GM18507 (cell line): ENCODE results near the gene PAK1.
"Not testable (repeated sequence)": the region's sequence is repeated elsewhere in the genome, so short reads cannot be mapped to it uniquely, and the experiment has no call there.

Experiments used
- DNase-seq: peaks from one replicate; pipeline ENCODE4 v3.0.0; 2011; ENCODE audit warnings: low read depth; ENCODE audit not compliant: insufficient read length; ENCODE audit errors: extremely low spot score
- FAIRE-seq: peaks from 2 replicates; lab custom pipeline; 2011; peaks lifted over from hg19 to GRCh38; lab: Jason Lieb, UNC

PAK1 gene

DNA sequence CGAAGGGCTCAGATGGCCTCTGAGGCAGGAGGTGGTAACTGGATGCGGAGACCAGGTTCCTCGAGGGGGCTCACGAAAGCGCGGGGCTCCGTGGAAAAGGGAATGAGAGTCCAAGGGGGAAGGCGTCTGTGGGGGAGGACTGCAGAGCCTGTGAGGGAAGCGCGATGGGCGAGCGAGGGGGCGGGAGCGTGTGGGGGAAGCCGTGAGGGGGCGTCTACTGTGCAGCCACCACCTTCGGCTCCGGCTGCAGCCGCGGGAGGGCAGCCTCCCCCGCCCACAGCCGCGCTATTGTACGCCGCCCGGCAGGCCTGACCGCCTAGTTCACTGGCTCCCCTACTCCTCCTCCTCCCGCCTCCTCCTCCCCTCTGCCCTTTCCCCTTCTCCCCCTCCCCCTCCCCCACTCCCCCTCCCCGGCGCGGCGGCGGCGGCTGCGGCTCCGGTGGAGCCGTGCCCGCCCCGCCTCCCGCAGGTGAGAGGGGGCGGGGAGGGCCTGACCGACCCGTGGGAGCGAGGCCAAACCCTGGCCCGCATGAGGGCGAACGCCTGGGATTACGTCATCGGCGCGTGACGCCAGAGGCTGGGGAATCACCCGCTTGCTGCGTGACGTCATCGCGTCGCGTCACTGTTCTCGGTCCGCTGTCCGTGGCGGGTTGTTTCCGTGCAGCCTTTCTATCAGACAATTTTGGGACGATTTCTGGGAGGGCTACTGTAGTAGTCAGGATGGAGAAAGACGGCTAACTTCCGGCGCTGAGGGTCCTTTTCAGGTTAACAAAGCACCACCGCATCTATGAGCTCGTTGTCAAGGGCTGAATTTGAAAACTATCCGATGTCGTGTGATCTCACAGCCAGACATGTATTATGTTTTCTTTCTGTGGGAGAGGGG, at the start of gene PAK1:
TSS of gene PAK1 (minus strand) at position 294 of the 883 bp plus-strand sequence. CDS start 81,574 bp downstream, outside the sequence.
- DNase-seq (peak; percentile 80), FAIRE-seq (peak; percentile 90)

DNA sequence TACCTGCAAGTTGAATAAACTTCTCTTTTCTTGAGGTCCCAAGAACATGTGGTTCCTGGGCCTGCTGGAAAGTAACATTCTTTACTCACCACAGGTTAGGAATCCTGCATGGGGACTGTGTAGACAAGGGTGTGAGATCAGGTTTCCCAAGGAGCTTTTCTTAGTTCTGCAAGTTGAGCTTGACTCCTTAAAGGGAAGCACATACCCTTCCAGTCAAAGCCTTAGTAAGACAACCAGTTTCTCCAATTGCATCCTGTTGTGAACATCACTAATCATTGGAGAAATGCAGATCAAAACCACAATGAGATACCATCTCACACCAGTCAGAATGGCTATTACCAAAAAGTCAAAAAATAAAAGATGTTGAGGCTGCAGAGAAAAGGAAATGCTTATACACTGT, 48.3 kb upstream of the PAK1 start:
- FAIRE-seq: no peak
- no peak for DNase-seq

DNA sequence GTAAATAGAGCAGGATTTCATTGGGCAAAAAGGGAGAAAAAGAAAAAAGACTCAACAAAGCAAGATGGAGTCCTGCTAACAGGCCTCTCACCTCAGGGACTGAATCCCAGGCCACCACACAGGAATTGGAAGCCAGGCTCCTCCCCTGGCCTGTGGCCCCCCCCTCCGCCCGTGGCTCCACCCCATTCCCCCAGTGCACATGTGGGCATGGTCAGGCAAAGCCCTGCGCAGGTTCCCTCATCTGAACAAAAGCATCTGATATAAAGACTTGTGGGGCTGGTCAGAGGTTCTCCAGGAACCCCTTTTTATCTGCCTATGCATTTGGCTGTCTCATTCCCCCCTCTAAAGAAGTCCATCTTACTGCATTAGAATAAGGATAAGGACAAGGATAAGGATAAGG, 46.0 kb upstream of the PAK1 start:
- FAIRE-seq (no peak), DNase-seq (no peak)

DNA sequence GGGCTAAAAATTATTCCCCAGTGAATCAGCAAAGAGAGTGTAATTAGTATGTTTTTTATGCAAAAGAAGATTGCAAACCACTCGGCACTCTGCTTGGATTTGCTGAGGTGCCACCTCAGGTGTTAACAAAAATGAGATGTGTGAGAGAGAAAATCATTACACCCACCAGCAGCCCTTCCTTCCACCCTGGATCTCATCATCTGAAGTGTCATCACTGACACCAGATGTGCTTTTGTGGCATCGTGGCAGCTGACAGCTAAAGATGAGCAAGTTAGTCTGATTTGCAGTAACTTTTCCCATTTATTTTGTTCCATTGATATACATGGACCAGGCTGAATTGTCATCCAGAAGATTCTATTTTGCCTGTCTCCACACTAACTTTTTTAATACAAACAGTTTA, 44.6 kb upstream of the PAK1 start:
- FAIRE-seq: no peak

DNA sequence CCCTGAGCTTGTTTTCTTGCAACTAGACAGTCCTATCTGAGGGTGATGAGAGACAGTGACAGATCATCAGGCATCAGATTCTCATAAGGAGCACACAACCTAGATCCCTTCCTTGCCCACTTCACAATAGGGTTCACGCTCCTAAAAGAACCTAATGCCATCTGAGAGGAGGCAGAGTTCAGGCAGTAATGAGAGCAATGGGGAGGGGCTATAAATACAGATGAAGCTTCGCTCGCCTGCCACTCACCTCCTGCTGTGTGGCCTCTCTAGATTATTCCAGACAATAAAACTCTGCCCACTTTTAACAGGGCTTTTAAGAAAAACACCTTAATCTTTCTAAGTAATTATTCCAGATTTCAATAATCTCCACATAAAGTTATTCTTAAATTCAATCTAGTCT, 43.9 kb upstream of the PAK1 start:
- FAIRE-seq: no peak
- DNase-seq: no peak

More for the DNA sequence above, 44.6 kb upstream of the PAK1 start:
- DNase-seq: no peak

DNA sequence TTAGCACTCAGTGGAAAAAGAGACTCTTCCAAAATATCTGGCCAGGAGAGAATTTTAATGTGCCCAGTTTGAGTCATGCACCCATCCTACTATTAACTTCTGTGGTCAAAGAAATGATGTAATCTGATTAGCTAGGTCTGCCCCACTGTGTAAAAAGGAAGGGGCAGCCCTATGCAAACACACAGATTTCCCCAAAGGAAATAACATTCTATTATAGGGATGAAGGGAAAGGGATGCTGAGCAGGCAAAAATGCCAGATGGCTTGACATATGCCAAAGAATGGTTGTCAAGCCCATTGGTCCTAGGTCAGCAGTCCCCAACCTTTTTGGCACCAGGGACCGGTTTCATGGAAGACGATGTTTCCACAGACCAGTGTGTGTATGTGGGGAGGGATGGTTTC, 43.3 kb upstream of the PAK1 start:
- DNase-seq: no peak
- FAIRE-seq: no peak

DNA sequence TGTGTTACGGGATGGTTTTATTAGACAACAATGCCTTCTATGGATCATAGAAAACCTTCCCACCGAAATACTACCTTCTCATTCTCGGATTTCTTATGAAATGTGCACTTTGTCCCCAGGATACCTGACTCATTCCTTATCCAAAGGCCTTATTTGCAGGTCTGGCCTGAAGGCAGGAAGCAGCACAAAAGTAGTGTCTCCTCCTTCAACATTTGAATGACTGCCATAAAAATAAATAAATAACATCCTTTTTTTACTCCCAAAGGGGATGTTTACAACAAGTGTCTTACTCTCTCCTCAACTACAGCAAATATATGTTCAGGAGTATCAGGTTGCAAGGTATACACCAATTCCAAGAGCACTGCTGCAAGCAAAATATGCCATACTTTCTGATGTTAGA, 41.6 kb upstream of the PAK1 start:
- FAIRE-seq (no peak), DNase-seq (no peak)

DNA sequence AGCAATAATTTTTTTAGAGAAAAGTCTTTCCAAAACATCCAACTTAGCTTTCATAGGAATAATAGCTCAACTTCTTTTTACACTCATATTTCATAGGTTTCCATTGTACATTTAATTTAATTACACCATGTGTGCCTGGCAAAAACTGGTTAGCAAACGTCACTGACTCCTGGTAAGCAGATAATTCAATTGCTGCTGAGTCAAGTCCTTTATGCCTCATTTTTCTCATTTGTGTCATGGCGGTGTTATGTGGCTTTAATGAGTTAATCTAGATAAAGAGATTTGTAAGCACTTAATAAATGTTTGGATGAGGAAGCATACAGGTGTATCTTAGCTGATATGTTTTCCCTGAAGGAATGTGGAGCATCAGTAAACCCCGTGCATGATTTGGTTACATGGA, 41.2 kb upstream of the PAK1 start:
- no peak for FAIRE-seq

DNA sequence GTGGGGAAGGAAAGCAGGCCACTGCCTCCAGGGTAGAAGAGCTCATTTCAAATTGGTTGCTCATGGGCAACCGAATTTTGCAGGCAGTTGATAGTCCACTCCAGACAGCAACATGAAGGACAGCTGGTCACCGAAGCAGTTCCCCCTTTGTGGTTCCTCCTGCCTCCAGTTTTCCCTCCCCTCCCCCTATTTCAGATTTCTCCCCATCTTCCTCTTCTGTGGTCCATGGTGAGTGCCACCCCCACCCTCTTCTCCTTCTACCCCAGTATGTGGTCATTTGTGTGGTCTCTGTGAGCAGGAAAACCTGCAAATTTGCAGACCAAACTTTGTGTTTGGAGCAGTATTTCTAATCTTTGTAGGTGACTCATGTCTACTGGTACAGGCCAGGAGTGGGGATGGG, 38.2 kb upstream of the PAK1 start:
- FAIRE-seq (no peak), DNase-seq (no peak)

More for the DNA sequence above, 41.2 kb upstream of the PAK1 start:
- DNase-seq: no peak

DNA sequence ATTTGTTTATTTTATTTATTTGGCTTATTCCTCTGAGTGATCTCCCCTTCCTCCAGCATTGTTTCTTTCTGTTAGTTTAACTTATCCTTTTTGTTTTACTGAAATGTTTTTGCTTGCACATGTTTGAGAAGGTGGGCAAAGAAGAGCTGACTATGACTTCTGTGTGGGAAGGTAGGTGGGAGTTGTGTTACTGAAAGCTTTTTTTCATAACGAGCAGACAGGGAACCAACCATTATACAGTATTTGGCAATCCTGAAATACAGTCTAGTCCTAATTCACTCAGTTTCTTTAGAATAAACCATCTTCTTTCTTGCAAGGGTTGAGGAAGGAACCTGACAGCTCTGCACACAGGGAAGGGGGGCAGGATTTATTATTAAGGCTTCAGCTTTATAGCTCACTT, 37.0 kb upstream of the PAK1 start:
- FAIRE-seq (no peak), DNase-seq (no peak)

DNA sequence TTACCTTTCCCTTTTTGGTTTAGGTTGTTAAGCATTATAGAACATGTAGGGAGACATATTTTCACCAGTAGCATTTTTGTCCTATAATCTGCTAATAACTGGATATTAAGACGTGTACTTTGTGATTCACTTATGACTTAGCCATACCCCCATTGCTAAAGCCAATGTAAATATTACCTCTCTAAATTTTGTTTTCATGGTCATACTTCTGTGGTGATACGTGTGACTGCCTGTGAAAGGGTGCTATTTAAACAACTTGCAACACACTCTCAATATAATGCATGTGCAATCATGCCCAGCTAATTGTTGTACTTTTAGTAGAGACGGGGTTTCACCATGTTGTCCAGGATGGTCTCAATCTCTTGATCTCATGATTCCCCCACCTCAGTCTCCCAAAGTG, 36.2 kb upstream of the PAK1 start:
- no peak for DNase-seq

DNA sequence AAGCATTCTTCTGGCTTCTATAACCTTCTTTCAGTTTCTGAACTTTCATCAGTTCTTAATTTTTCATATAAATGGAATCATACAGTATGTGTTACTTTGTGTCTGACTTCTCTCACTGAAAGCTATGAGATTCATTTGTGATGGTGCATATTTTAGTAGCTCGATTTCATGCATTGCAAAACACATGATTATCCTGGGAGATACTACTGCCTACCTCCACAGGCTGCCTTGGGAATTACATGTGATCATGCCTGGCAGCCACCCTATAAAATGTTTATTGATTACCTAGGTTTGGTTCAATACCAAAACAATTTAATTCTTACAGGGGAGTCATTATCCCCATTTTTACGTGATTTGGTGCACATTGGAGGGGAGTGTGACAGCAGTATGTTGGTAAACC, 34.1 kb upstream of the PAK1 start:
- FAIRE-seq (no peak), DNase-seq (no peak)

More for the DNA sequence above, 36.2 kb upstream of the PAK1 start:
- FAIRE-seq: no peak

DNA sequence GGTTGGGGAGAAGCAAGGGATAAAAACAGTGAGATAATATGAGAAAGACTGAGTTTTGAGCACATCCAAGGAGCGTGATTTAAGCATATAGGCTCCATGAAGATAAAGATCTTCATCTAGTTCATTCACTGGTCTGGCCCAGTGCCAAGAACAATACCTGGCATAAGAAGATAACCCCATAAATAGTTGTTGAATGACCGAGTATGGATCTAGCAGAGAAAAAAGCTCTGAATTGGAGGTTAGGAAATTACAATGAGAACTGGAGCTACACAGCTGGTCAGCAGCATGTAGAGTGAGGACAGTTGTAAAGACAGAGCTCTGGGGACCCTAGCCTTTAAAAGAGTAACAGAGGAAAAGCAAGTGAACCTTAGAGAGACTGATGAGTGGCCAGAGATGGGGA, 33.0 kb upstream of the PAK1 start:
- no peak for FAIRE-seq
- no peak for DNase-seq

DNA sequence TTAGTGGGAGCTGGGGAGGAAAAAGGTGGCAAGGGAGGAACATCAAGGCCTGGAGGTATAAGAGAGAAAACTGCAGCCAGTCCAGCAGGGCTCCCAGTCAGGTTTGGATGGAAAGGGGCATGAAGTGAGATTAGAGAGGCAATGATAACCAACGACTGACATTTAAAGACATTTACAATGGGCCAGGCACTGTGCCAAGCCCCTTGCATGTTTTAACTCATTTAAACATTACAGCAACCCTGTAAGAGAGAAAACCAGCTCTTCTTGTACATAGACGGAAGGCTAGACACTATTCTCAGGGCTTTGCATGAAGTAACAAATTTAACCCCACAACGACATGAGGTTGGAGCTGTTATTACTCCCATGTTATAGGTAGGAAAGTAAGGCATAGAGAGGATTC, 32.1 kb upstream of the PAK1 start:
- no peak for DNase-seq
- no peak for FAIRE-seq

DNA sequence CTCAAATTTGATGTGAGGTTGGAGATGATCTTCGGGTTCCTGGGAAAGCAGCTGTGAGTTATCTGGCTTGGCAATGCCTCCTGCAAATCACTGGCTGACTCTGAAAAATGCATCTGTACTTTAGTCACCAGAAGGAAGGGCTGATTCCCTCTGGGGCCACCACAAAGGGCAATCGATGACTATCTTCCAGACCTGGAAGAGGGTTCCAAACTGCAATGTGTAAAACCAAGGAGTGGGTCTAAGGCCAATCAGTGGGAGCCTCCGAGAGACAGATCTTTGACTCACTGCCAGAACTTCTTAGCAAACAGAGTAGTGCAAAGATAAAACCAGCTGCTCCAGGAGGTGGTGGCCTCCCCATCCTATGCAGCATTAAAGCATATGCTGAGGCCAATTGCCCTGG, 29.1 kb upstream of the PAK1 start:
- DNase-seq (no peak), FAIRE-seq (no peak)

DNA sequence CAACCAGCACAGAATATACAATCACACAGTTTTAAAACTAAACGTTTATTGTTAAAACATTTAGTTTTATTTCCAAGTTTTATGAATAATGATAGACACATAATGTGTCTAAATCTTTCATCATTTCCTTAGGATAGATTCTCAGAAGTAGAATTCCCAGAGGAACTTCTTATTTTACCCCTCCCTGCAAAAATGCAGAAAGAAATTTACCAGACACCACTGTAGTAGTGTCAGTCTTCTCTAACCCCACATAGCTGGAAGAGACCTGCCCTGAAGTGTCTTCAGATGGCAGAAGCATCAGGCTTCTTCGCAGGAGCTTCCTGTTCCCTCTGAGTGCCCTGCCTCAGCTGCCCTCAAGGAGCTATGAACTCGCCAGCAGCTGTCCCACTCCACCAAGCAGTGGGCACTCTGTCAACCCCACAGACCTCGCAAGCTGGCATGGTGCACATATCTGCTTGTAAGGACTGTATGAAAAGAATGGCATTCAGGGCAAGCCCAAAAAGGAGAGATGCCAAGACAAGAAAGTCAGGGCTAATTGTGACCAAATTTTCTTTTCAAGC, 28.5 kb upstream of the PAK1 start:
- no peak for DNase-seq
- no peak for FAIRE-seq

DNA sequence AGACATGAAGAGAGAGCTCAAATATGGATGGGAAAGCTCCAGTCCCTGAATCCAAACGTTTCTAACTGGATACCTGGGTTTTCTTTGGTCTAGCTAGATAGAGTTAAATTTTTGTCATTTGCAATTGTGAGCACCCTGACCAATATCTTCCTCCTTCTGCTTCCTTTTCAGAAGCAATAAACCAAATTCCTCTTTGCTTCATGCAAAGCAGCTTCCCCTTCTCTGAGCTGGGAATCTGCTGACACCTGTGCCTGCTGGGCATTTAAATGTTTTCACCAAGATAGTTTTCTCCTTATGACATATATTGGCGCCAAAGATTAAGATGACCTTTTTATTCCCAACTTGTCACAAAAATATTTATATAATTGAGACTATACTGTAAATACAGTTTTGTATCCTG, 27.9 kb upstream of the PAK1 start:
- DNase-seq: no peak
- FAIRE-seq: no peak

DNA sequence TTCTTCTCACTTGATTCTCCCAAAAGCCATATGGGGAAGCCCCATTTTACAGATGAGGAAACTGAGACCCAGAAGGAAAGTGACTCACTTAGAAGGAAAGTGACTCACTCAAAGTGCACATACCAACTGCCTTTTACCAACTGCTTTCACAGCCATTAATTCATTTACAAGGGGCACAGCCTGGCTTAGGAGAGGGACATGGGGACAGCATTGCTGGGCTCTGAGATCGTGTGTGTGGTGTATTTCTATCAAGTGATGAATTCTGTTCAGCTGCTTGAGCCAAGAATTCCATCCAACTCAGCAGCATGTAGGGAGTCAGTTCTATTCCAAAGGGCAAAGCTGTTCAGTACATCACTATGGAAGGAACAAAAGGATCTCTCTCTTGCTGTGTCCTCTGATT, 23.5 kb upstream of the PAK1 start:
- FAIRE-seq: no peak

DNA sequence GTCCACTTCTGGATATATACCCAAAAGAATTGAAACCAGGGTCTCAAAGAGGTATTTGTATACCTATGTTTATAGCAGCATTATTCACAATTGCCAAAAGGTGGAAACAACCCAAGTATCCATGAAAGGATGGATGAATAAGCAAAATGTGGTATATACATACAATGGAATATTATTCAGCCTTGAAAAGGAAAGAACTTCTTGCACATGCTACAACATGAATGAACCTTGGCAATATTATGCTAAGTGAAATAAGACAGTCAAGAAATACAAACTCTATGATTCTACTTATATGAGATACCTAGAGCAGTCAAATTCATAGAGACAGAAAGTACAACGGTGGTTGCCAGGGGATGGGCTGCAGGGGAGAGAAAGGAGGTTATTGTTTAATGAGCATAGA, 21.6 kb upstream of the PAK1 start:
- DNase-seq: no peak
- FAIRE-seq: no peak

More for the DNA sequence above, 23.5 kb upstream of the PAK1 start:
- no peak for DNase-seq

DNA sequence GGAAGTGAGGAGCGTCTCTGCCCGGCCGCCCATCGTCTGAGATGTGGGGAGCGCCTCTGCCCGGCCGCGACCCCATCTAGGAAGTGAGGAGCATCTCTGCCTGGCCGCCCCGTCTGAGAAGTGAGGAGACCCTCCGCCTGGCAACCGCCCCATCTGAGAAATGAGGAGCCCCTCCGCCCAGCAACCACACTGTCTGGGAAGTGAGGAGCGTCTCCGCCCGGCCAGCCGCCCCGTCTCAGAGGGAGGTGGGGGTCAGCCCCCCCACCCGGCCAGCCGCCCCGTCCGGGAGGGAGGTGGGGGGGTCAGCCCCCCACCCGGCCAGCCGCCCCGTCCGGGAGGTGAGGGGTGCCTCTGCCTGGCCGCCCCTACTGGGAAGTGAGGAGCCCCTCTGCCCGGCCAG, 16.1 kb upstream of the PAK1 start:
- not testable (repeated sequence) for FAIRE-seq, DNase-seq

DNA sequence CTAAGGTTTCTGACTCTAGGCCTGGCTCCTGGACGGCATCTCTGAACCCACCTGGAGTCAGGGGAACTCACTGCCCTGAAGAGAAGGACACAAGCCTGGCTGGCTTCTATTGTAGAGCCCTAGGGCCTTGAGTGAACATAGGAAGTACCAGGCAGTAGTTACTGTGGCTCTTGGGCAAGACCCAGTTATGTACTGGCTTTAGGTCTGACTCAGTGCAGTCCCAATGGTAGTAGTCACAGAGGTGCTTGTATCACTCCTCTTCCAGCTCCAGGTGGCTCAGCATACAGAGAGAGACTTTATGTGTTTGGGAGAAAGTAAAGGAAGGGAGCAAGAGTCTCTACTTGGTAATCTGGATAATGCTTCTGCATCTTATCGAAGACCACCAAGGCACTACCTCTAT, 13.9 kb upstream of the PAK1 start:
- no peak for DNase-seq

More for the DNA sequence above, 13.9 kb upstream of the PAK1 start:
- no peak for FAIRE-seq
